GM21390 (cell line): ENCODE results near the gene TOMM20L.

Experiments used
- ATAC-seq: cut with Tn5 transposase; IDR thresholded peaks from one replicate; pipeline ENCODE4 v1.9.1; 2021; ENCODE audit not compliant: unreplicated experiment

TOMM20L gene

DNA sequence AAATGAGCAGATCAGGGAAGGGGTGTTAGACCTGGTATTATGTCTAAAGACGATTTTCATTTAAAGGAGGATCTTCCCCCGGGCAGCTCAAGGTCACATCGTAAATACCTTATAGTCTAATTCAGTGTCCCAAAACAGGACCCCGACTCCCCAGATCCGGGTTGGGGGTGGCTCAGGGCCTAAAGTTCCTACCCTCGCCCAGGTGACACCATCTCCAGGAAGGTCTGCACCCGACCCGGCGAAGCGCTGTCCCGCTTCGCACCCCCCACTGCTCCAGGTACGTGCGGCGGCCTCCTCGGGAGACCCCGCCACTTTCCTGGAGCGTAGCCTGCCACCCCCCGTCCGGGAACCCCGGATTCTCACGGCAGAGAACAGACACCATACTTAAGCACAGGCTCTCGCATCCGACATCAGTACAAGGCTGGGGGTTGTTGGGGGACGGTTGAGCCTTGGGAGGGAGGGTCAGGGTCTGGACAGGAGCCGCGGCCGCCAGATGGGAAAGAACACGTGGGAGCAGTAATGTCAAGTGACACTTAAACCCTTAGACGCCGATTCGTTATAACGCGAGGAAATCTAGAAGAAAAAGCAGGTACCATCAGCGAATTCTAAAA, 31.0 kb downstream of the TOMM20L start:
- ATAC-seq: peak; percentile 35

DNA sequence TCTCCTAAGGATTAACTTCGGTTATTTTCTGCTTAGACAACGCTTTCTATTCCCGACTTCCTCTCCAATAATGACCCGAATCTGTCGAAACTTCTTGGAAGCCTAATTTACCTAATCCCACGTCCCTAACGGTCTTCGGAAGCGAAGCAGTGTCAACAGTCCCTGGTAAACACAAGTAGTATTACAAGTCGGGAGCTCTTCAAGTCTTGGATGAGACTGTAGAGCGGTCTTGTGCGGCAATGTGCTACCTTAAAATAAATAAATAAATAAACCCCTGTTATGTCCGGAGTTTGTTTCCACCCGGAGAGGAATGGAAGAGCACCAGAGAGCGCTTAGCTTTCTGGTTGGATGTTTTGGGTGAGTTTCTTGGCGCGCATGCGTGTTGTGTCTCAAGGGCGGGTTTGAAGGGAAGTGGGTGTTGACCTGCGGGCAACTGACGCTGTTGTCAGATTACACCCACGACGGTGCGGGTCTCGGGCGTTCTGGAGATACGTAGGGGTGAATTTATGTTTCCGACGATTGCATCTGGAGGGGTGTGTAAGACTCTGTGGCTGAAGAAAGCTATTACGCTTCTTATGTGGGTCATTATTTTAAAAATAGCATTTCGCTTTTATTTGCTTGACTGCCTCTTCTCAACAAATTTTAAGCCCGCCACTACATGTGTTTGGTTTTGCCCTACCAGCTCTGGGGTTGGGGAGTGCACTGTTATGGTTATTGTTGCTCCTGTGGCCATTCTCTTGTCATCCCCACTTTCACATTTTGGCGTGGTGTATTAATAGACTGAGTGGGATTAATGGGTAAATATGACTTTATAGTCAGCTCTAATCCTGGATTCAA, 31.8 kb downstream of the TOMM20L start, which contains the start of the genes KIAA0586 and TIMM9:
KIAA0586 (plus strand) TSS at position 439 of the 837 bp plus-strand sequence. CDS start 546 bp downstream, outside the sequence.
TIMM9 (minus strand) TSS at position 251 of the 837 bp plus-strand sequence. CDS start 15,586 bp downstream, outside the sequence.
- peak; percentile 87 for ATAC-seq

DNA sequence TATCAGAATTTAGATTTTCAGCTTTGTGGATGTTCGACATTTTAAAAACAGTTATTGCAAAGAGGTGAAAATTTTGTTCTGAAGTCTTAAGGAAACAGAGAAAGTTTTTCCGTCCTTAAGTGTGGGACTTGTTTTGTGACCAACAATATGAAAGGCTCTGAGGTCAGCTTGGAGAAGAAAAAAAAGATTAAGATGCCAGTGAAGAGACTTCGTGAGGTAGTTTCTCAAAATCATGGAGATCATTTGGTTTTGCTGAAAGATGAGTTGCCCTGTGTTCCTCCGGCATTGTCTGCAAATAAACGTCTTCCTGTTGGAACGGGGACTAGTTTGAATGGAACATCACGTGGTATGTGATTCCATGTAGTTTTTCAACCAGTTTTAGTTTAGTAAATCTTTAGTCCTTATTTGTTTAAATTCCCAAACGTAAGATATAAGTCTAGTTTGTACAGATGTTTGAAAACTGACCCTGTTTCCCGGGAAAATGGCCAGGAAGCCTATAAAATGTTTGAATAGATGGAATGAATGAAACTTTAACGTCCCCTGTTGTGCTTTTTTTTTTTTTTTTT, 32.5 kb downstream of the TOMM20L start:
- no peak for ATAC-seq

DNA sequence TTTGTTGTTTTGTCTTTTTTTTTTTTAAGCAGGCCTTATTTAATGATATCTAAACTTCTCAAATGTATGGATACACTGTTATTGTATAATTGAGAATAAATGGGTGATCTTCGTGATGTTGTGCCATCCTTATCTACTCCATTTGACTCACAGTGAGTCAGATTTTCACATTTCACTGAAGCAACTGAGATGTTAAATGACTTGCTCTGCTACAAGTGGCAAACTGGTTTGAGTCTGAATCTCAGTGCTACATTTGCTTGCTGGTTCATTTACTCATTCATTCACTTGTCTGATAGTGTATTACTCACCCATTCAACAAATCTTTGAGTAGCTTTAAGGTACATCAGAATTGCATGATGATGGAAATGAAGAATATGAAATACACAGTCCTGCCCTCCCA, 34.4 kb downstream of the TOMM20L start:
- ATAC-seq: no peak

DNA sequence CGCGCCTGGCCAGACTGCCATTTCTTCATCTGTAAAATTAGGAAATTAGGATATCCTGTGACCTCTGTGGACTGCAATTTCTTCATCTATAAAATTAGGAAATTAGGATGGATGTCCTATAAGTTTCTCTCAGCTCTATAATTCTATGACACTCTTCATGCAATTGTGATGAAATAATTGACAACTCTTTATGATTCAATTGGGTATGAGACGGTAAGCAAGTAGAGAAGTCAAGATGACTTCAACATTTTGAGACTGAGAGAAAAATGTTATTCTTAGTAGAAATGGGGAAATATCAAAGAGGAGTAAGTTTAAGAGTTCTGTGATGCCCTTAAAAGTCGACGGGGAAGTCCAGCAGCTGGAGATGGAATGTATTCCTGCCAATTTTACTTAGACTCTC, 43.7 kb downstream of the TOMM20L start:
- ATAC-seq: no peak

DNA sequence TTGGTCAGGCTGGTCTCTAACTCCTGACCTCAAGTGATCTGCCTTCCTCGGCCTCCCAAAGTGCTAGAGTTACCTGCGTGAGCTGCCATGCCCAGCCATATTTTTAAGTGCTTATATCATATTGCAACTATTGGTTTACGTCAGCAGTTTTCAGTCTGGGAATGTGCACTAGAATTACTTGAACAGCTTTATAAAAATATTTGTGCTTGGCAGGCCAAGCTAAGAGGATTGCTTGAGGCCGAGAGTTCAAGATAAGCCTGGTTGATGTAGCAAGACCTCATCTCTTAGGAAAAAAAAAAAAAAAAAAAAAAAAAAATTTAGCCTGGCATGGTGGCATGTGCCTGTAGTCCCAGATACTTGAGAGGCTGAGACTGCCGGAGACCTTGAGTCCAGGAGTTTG, 48.9 kb downstream of the TOMM20L start:
- no peak for ATAC-seq

DNA sequence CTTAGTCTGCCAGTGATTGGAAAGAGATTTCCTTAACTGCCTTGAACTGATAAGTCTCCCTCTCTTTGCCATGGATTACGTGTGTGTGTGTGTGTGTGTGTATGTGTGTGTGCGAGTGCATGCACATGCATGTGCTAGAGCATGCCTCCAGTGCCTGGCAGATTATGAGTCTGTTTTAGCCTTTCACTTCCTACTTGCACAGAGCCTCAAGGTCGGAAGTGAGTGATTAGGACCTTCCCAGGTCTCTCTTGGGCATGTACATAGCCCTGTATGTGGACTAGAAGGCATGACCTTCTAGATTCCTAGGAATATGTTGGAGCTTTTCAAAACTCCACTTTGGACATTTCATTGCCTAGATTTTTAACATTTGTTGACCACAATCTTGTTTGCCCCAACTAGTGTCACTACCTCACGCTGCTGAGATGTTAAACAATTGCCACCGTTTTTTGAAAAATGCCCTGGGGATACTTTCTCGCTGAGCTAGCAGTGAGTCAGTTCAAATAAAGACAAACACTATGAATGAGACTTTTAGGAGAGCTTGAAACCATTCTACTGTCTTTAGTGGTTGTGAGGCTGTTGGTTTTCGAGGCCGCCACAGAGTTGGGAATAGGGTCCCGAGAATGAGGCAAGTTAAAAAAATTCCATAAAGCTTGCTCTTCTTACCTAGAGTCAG, 60.0 kb downstream of the TOMM20L start:
- ATAC-seq: no peak
